Keratinocyte (primary cell): Measurements from ENCODE around the gene RALGAPA2.

Source experiments
- CTCF ChIP-seq, 3 experiments: IDR thresholded peaks in 1 of 3; conservative IDR thresholded peaks in 1 of 3; optimal IDR thresholded peaks in 1 of 3; 2 replicates in 2 of 3; 3 replicates in 1 of 3; pipeline versions ENCODE3 to v1.5.1; 2011; ENCODE audit warnings: low read length in 3 of 3, mild to moderate bottlenecking in 3 of 3, moderate library complexity in 2 of 3, control low read depth in 1 of 3, inconsistent platforms in 1 of 3; ENCODE audit not compliant: insufficient read depth in 2 of 3; ENCODE audit errors: extremely low read depth in 1 of 3
- EZH2 ChIP-seq: IDR thresholded peaks from one replicate; pipeline ENCODE4 v1.6.1; 2012; ENCODE audit warnings: inconsistent platforms, mild to moderate bottlenecking, low read length, moderate library complexity

DNA sequence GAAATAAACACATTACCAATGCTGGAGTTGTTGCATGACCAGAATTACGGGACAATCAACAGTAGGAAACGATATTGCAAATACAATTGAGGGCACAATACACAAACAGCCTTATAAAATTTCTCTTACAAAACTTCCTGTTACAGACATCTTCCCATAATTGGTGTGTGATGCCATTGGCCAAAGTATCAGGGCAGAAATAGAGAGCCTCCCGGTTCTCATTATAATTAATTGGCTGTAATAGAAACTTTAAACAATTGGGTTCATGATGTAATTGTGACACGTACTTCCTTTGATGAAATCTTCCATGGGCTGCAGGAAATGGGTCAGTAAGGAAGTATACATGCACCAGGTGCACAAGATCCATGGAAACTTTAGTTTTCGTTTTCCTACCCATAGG, 40.3 kb upstream of the RALGAPA2 start:
- TF ChIP-seq CTCF (optimal IDR thresholded peaks at IDR 0.05 in 1 of 3, IDR thresholded peaks at IDR 0.05 in 1 of 3, conservative IDR thresholded peaks at IDR 0.05 in 1 of 3; ENCODE audit: extremely low read depth in 1 of 3, insufficient read depth in 2 of 3, low read length in 3 of 3) (no peak), EZH2 (no peak)
